Naive thymus-derived CD4-positive, alpha-beta T cell (primary cell): ENCODE data around the gene TBX6. TPM values are rescaled to one million over a fixed set of nuclear protein-coding genes. Genes with fewer than 3 reads are reported as not detected.

ENCODE experiments used
- ATAC-seq: fragments of 150-1000 bp; cut with Tn5 transposase; 2 replicates; pipeline ENCODE4 v1.10.0; 2021; ENCODE audit warnings: mild to moderate bottlenecking, moderate library complexity
- CTCF ChIA-PET: fragments of 350-600 bp; sonication (Branson Sonifier 250); formaldehyde crosslinking; loops from one replicate; lab custom pipeline; 2021; ENCODE audit warnings: antibody characterized with exemption; lab: Charles Lee
- POLR2A ChIA-PET: fragments of 350-600 bp; sonication (Branson Sonifier 250); formaldehyde crosslinking; loops from one replicate; lab custom pipeline; 2021; ENCODE audit warnings: antibody characterized with exemption, inconsistent platforms; lab: Charles Lee
- DNase-seq, 9 donors: peaks; one replicate each; pipeline versions ENCODE4 v3.0.0 to v3.0.0-alpha.2; 2020 to 2022; ENCODE audit warnings: mixed read lengths in 1 of 9
- H3K27ac ChIP-seq: one replicate; pipeline ENCODE4 v1.7.0; 2013; ENCODE audit warnings: mild to moderate bottlenecking, low read depth, low read length, moderate library complexity
- H3K27me3 ChIP-seq, 2 donors: one replicate each; pipeline ENCODE4 v1.7.0; 2013; ENCODE audit warnings: low read length in 2 of 2, mild to moderate bottlenecking in 2 of 2, moderate library complexity in 2 of 2; ENCODE audit not compliant: control insufficient read depth in 2 of 2, insufficient read depth in 2 of 2
- H3K36me3 ChIP-seq, 3 experiments: 1 replicate in 2 of 3; 2 replicates in 1 of 3; pipeline ENCODE4 v1.7.0; 2013; ENCODE audit warnings: low read length in 3 of 3, mild to moderate bottlenecking in 3 of 3, moderate library complexity in 1 of 3; ENCODE audit not compliant: insufficient read depth in 3 of 3, control insufficient read depth in 2 of 3
- H3K4me1 ChIP-seq, 2 donors: one replicate each; pipeline ENCODE4 v1.7.0; 2013; ENCODE audit warnings: low read length in 2 of 2, mild to moderate bottlenecking in 2 of 2, moderate library complexity in 1 of 2; ENCODE audit not compliant: control insufficient read depth in 2 of 2, insufficient read depth in 2 of 2
- H3K4me3 ChIP-seq: 2 replicates; pipeline ENCODE4 v1.7.0; 2013; ENCODE audit warnings: mild to moderate bottlenecking, low read length
- H3K9me3 ChIP-seq, 3 experiments: 1 replicate in 2 of 3; 2 replicates in 1 of 3; pipeline ENCODE4 v1.7.0; 2013; ENCODE audit warnings: low read length in 3 of 3; ENCODE audit not compliant: control insufficient read depth in 2 of 3
- H3K27ac Mint-ChIP-seq, 9 donors: one replicate each; pipeline ENCODE4 v1.8.0; 2020 to 2022; ENCODE audit warnings: mixed read lengths in 9 of 9, mild to moderate bottlenecking in 8 of 9, moderate library complexity in 5 of 9, inconsistent platforms in 2 of 9
- H3K27me3 Mint-ChIP-seq, 5 donors: one replicate each; pipeline ENCODE4 v1.8.0; 2021 to 2022; ENCODE audit warnings: mixed read lengths in 5 of 5, mild to moderate bottlenecking in 1 of 5
- H3K36me3 Mint-ChIP-seq, 5 donors: one replicate each; pipeline ENCODE4 v1.8.0; 2020 to 2022; ENCODE audit warnings: mixed read lengths in 5 of 5, mild to moderate bottlenecking in 3 of 5, inconsistent platforms in 1 of 5
- H3K4me1 Mint-ChIP-seq, 7 donors: one replicate each; pipeline ENCODE4 v1.8.0; 2020 to 2022; ENCODE audit warnings: mixed read lengths in 7 of 7, mild to moderate bottlenecking in 3 of 7, inconsistent platforms in 1 of 7
- H3K4me3 Mint-ChIP-seq, 10 donors: one replicate each; pipeline ENCODE4 v1.8.0; 2020 to 2022; ENCODE audit warnings: mild to moderate bottlenecking in 10 of 10, mixed read lengths in 10 of 10, moderate library complexity in 6 of 10, inconsistent platforms in 2 of 10
- H3K9me3 Mint-ChIP-seq, 11 donors: one replicate each; pipeline ENCODE4 v1.8.0; 2020 to 2022; ENCODE audit warnings: mixed read lengths in 11 of 11, mild to moderate bottlenecking in 4 of 11, inconsistent platforms in 1 of 11, moderate library complexity in 1 of 11
- intact Hi-C, 2 donors: fragments of 100-400 bp; cut with micrococcal nuclease; formaldehyde crosslinking; loops; one replicate each; pipeline ENCODE4 v1.15.1; 2023
- polyA plus RNA-seq, 2 donors: library from polyadenylated mRNA; unstranded; fragments of 300-500 nt; fragmentation: Illumina TruSeq; gene quantifications; one replicate each; pipeline ENCODE4 v1.2.3, GENCODE V29; 2021
- total RNA-seq, 6 experiments: library from RNA in 5 of 6; stranded (reverse) in 5 of 6; gene quantifications; 1 replicate in 5 of 6; 2 replicates in 1 of 6; pipeline ENCODE4 v1.2.3 and lab custom pipeline; 2021 to 2026

Gene TBX6
- total and polyA plus RNA-seq, 7 experiments from 2014 or later, result 0.38 to 3.3 (median 1.6) TPM; not detected in 1

GRCh38 chr16:30076276-30076791, 15.4 kb downstream of the TBX6 start:
- Mint-ChIP-seq H3K4me1 (peaks cover 23 to 59% (median 41%) of the 10 kb centered on the region in 7 donors), H3K9me3 (no peaks in the 10 kb centered on the region), H3K36me3 (peaks cover 0 to 29% (median 4%) of the 10 kb centered on the region in 5 donors), H3K4me3 (peak overlapping the region; percentile 90 to 99 (median 95)), H3K27ac (peak overlapping the region; percentile 85 to 98 (median 94)), H3K27me3 (peaks cover 0 to 2% (median 0%) of the 10 kb centered on the region in 5 donors)
- Histone ChIP-seq H3K27ac (peak overlapping the region; percentile 85), H3K4me3 (peak overlapping the region; percentile 75), H3K36me3 (peaks cover 0 to 60% (median 10%) of the 10 kb centered on the region in 3 experiments), H3K27me3 (no peaks in the 10 kb centered on the region), H3K4me1 (peaks cover 20 to 21% of the 10 kb centered on the region in 2 donors), H3K9me3 (no peaks in the 10 kb centered on the region)
- ChIA-PET CTCF (interaction anchor here (3.8 kb wide), 1 partner anchor 15 kb away, joined by 18 read pairs; the partner anchor contains the start of gene TBX6), POLR2A (interaction anchor here (0.5 to 10.7 kb wide), 13 partner anchors 9 to 475 kb away, joined by 3 to 177 read pairs (median 4); partner anchors contain the start of genes ALDOA, CORO1A, TAOK2 and TBX6)
- ATAC-seq (peak; percentile 42), DNase-seq (peak in 3 of 9 donors; percentile 17 to 26 (median 23))
- intact Hi-C loops, result loop anchor here in 1 of 2 donors (1.0 kb wide), 1 partner anchor 16 kb away; no protein-coding TSS in a partner anchor

- ATAC-seq (peak; percentile 94), DNase-seq (peak; percentile 82 to 92 (median 89))
- Histone ChIP-seq H3K27ac (peak within 1 kb of the TSS; percentile 85), H3K27me3 (no peaks in the 10 kb centered on the region), H3K36me3 (peaks cover 0 to 60% (median 4%) of the 10 kb centered on the region in 3 experiments), H3K4me3 (peak within 1 kb of the TSS; percentile 75), H3K4me1 (peaks cover 20 to 21% of the 10 kb centered on the region in 2 donors), H3K9me3 (no peaks in the 10 kb centered on the region)
- Mint-ChIP-seq H3K27me3 (peaks cover 0 to 2% (median 0%) of the 10 kb centered on the region in 5 donors), H3K27ac (peak within 1 kb of the TSS; percentile 92 to 98 (median 96)), H3K4me1 (peaks cover 23 to 59% (median 41%) of the 10 kb centered on the region in 7 donors), H3K36me3 (peaks cover 0 to 30% (median 4%) of the 10 kb centered on the region in 5 donors), H3K4me3 (peak within 1 kb of the TSS; percentile 90 to 99 (median 95)), H3K9me3 (no peaks in the 10 kb centered on the region)
- CTCF ChIA-PET, result interaction anchor here (0.7 to 3.8 kb wide), 3 partner anchors 12 to 388 kb away, joined by 3 to 18 read pairs (median 4); partner anchors contain the start of gene TBX6
- intact Hi-C loops, result loop anchor here (1.0 kb wide), 4 partner anchors 10 to 21 kb away; partner anchors contain the start of genes ALDOA (in 2 of the 2) and YPEL3 (in 1 of the 2)
- POLR2A ChIA-PET, result interaction anchor here (0.5 to 10.7 kb wide), 13 partner anchors 10 to 475 kb away, joined by 3 to 177 read pairs (median 4); partner anchors contain the start of genes ALDOA, CORO1A, DCTPP1 and TAOK2
Observed at GRCh38 chr16:30075503-30076275, 16.0 kb downstream of the TBX6 start, which contains the start of gene PPP4C. PPP4C (plus strand) TSS chr16:30075994; CDS start chr16:30076378, 384 bp downstream.

- Histone ChIP-seq H3K36me3 (peaks cover 18 to 64% (median 22%) of the 10 kb centered on the region in 3 experiments), H3K4me3 (no peak overlapping the region), H3K9me3 (no peaks in the 10 kb centered on the region), H3K27ac (peak overlapping the region; percentile 12), H3K27me3 (no peaks in the 10 kb centered on the region), H3K4me1 (peaks cover 21 to 30% of the 10 kb centered on the region in 2 donors)
- DNase-seq (no peak), ATAC-seq (no peak)
- peak overlapping the region in 1 of 10 donors; percentile 16 for H3K4me3 Mint-ChIP-seq
- H3K9me3 Mint-ChIP-seq, result no peaks in the 10 kb centered on the region
- H3K36me3 Mint-ChIP-seq, result peaks cover 0 to 38% (median 14%) of the 10 kb centered on the region in 5 donors
- ChIA-PET CTCF (interaction anchor here (0.6 kb wide), 2 partner anchors 114 to 340 kb away, joined by 3 to 4 read pairs; no protein-coding TSS in a partner anchor), POLR2A (interaction anchor here (0.6 to 10.7 kb wide), 3 partner anchors 22 to 480 kb away, joined by 3 to 177 read pairs (median 4); partner anchors contain the start of genes TBX6 and YPEL3)
- H3K4me1 Mint-ChIP-seq, result peaks cover 21 to 59% (median 42%) of the 10 kb centered on the region in 7 donors
- peak overlapping the region in 3 of 9 donors; percentile 4 to 52 (median 46) for H3K27ac Mint-ChIP-seq
- intact Hi-C loops, result no loop called here
- H3K27me3 Mint-ChIP-seq, result no peaks in the 10 kb centered on the region
Observed at GRCh38 chr16:30070490-30070889, 21.2 kb downstream of the TBX6 start.

- intact Hi-C loops, result loop anchor here (5.0 to 10.0 kb wide), 2 partner anchors 335 to 852 kb away; partner anchors contain the start of genes FBXL19 (in 1 of the 2) and ZNF771 (in 1 of the 2)
- Histone ChIP-seq H3K36me3 (peaks cover 18 to 69% (median 22%) of the 10 kb centered on the region in 3 experiments), H3K9me3 (no peaks in the 10 kb centered on the region), H3K4me1 (peaks cover 14 to 30% of the 10 kb centered on the region in 2 donors), H3K4me3 (no peak overlapping the region), H3K27me3 (no peaks in the 10 kb centered on the region), H3K27ac (peak overlapping the region; percentile 12)
- peak overlapping the region in 7 of 9 donors; percentile 15 to 92 (median 41) for H3K27ac Mint-ChIP-seq
- peaks cover 0 to 38% (median 14%) of the 10 kb centered on the region in 5 donors for H3K36me3 Mint-ChIP-seq
- peak overlapping the region in 5 of 10 donors; percentile 4 to 38 (median 16) for H3K4me3 Mint-ChIP-seq
- DNase-seq (no peak), ATAC-seq (no peak)
- H3K4me1 Mint-ChIP-seq, result peaks cover 21 to 53% (median 40%) of the 10 kb centered on the region in 7 donors
- ChIA-PET CTCF (interaction anchor here (0.6 kb wide), 1 partner anchor 341 kb away, joined by 3 read pairs; no protein-coding TSS in a partner anchor), POLR2A (interaction anchor here (0.6 to 10.7 kb wide), 4 partner anchors 22 to 481 kb away, joined by 3 to 177 read pairs (median 4); partner anchors contain the start of genes TBX6 and YPEL3)
- H3K27me3 Mint-ChIP-seq, result no peaks in the 10 kb centered on the region
- no peaks in the 10 kb centered on the region for H3K9me3 Mint-ChIP-seq
Observed at GRCh38 chr16:30069611-30070462, 21.9 kb downstream of the TBX6 start.

- intact Hi-C loops, result loop anchor here (1.0 to 10.0 kb wide), 3 partner anchors 43 to 853 kb away; partner anchors contain the start of genes FBXL19 (in 1 of the 2) and ZNF771 (in 1 of the 2)
- Mint-ChIP-seq H3K36me3 (peaks cover 0 to 38% (median 14%) of the 10 kb centered on the region in 5 donors), H3K27ac (peak overlapping the region; percentile 56 to 92 (median 80)), H3K4me1 (peaks cover 21 to 52% (median 38%) of the 10 kb centered on the region in 7 donors), H3K9me3 (no peaks in the 10 kb centered on the region), H3K4me3 (peak overlapping the region; percentile 66 to 86 (median 70)), H3K27me3 (no peaks in the 10 kb centered on the region)
- Histone ChIP-seq H3K36me3 (peaks cover 18 to 71% (median 22%) of the 10 kb centered on the region in 3 experiments), H3K9me3 (no peaks in the 10 kb centered on the region), H3K27ac (peak overlapping the region; percentile 22), H3K4me3 (no peak overlapping the region), H3K4me1 (peaks cover 13 to 30% of the 10 kb centered on the region in 2 donors), H3K27me3 (no peaks in the 10 kb centered on the region)
- ChIA-PET POLR2A (interaction anchor here (0.8 to 6.3 kb wide), 5 partner anchors 15 to 339 kb away, joined by 3 to 159 read pairs (median 48); partner anchors contain the start of genes CORO1A, TBX6 and YPEL3), CTCF (no interaction called here)
- DNase-seq (peak in 8 of 9 donors; percentile 42 to 73 (median 66)), ATAC-seq (no peak)
Observed at GRCh38 chr16:30068750-30069610, 22.7 kb downstream of the TBX6 start.
